ENCODE measurements around the gene OVOL3. TPM values are rescaled to one million over a fixed set of nuclear protein-coding genes. Genes with fewer than 3 reads are reported as not detected.

The OVOL3 gene
- total RNA-seq, 4 donors from 2014 or later, result not detected

GRCh38 chr19:36108684-36109083, 2.3 kb upstream of the OVOL3 start:
- no peak for TF ChIP-seq EP300 (IDR thresholded peaks at IDR 0.05)
- TF ChIP-seq POLR2AphosphoS5 (IDR thresholded peaks at IDR 0.05), result no peak
- TF ChIP-seq POLR2A (IDR thresholded peaks at IDR 0.05), result no peak
- no peak for TF ChIP-seq CTCF (IDR thresholded peaks at IDR 0.05)
- Histone ChIP-seq H3K27me3 (no peaks in the 10 kb centered on the region), H3K9me3 (no peaks in the 10 kb centered on the region), H3K4me3 (no peak overlapping the region), H3K27ac (no peak overlapping the region), H3K4me1 (peaks cover 5% of the 10 kb centered on the region), H3K36me3 (peaks cover 28% of the 10 kb centered on the region)
- no peak for DNase-seq (ENCODE audit: low spot score in 2 of 2)
- WGBS, result 96% methylated on average over 3 of the region's 3 CpGs

GRCh38 chr19:36111200-36111539, 227 bp downstream of the OVOL3 start:
- Histone ChIP-seq H3K9me3 (no peaks in the 10 kb centered on the region), H3K27ac (no peak overlapping the region), H3K36me3 (peaks cover 28% of the 10 kb centered on the region), H3K27me3 (no peaks in the 10 kb centered on the region), H3K4me1 (peaks cover 25% of the 10 kb centered on the region), H3K4me3 (no peak overlapping the region)
- 85% methylated on average over 7 of the region's 13 CpGs for WGBS
- TF ChIP-seq POLR2A (IDR thresholded peaks at IDR 0.05) (no peak), CTCF (IDR thresholded peaks at IDR 0.05) (no peak), EP300 (IDR thresholded peaks at IDR 0.05) (no peak), POLR2AphosphoS5 (IDR thresholded peaks at IDR 0.05) (no peak)
- no peak for DNase-seq (ENCODE audit: low spot score in 2 of 2)

GRCh38 chr19:36112678-36113077, 1.7 kb downstream of the OVOL3 start:
- H3K27me3 ChIP-seq, result no peaks in the 10 kb centered on the region
- no peak overlapping the region for H3K4me3 ChIP-seq
- no peak for DNase-seq (ENCODE audit: low spot score in 2 of 2)
- H3K27ac ChIP-seq, result no peak overlapping the region
- H3K9me3 ChIP-seq, result no peaks in the 10 kb centered on the region
- WGBS, result 100% methylated on average over 7 of the region's 10 CpGs
- peaks cover 35% of the 10 kb centered on the region for H3K4me1 ChIP-seq
- H3K36me3 ChIP-seq, result peaks cover 23% of the 10 kb centered on the region
- TF ChIP-seq POLR2A (IDR thresholded peaks at IDR 0.05) (no peak), CTCF (IDR thresholded peaks at IDR 0.05) (no peak), EP300 (IDR thresholded peaks at IDR 0.05) (no peak), POLR2AphosphoS5 (IDR thresholded peaks at IDR 0.05) (no peak)

- Histone ChIP-seq H3K9me3 (no peaks in the 10 kb centered on the region), H3K4me1 (peaks cover 38% of the 10 kb centered on the region), H3K4me3 (peak overlapping the region; percentile 80), H3K36me3 (peaks cover 28% of the 10 kb centered on the region), H3K27ac (no peak overlapping the region), H3K27me3 (no peaks in the 10 kb centered on the region)
- TF ChIP-seq EP300 (IDR thresholded peaks at IDR 0.05) (no peak), CTCF (IDR thresholded peaks at IDR 0.05) (no peak), POLR2A (IDR thresholded peaks at IDR 0.05) (no peak), POLR2AphosphoS5 (IDR thresholded peaks at IDR 0.05) (no peak)
- 91% methylated on average over 34 of the region's 34 CpGs for WGBS
- no peak for DNase-seq (ENCODE audit: low spot score in 2 of 2)
Observed at GRCh38 chr19:36113425-36113824, 2.5 kb downstream of the OVOL3 start.

- 4% methylated on average over 25 of the region's 48 CpGs for WGBS
- DNase-seq (ENCODE audit: low spot score in 2 of 2), result peak in 1 of 2 donors; percentile 80
- Histone ChIP-seq H3K27me3 (no peaks in the 10 kb centered on the region), H3K36me3 (peaks cover 35% of the 10 kb centered on the region), H3K9me3 (no peaks in the 10 kb centered on the region), H3K4me1 (peaks cover 38% of the 10 kb centered on the region), H3K4me3 (peak overlapping the region; percentile 80), H3K27ac (peak overlapping the region; percentile 90)
- TF ChIP-seq POLR2A (IDR thresholded peaks at IDR 0.05), result no peak
- TF ChIP-seq POLR2AphosphoS5 (IDR thresholded peaks at IDR 0.05), result no peak
- no peak for TF ChIP-seq EP300 (IDR thresholded peaks at IDR 0.05)
- TF ChIP-seq CTCF (IDR thresholded peaks at IDR 0.05), result no peak
Observed at GRCh38 chr19:36113894-36114720, 3.2 kb downstream of the OVOL3 start.
